GM18499 (cell line): ENCODE data around the gene ZBP1.
"Not testable (repeated sequence)": the region's sequence is repeated elsewhere in the genome, so short reads cannot be mapped to it uniquely, and the experiment has no call there.

Source experiments
- ATAC-seq: cut with Tn5 transposase; IDR thresholded peaks from one replicate; pipeline ENCODE4 v1.9.1; 2021; ENCODE audit warnings: moderate number of reproducible peaks; ENCODE audit not compliant: insufficient read depth, unreplicated experiment

Gene ZBP1

DNA sequence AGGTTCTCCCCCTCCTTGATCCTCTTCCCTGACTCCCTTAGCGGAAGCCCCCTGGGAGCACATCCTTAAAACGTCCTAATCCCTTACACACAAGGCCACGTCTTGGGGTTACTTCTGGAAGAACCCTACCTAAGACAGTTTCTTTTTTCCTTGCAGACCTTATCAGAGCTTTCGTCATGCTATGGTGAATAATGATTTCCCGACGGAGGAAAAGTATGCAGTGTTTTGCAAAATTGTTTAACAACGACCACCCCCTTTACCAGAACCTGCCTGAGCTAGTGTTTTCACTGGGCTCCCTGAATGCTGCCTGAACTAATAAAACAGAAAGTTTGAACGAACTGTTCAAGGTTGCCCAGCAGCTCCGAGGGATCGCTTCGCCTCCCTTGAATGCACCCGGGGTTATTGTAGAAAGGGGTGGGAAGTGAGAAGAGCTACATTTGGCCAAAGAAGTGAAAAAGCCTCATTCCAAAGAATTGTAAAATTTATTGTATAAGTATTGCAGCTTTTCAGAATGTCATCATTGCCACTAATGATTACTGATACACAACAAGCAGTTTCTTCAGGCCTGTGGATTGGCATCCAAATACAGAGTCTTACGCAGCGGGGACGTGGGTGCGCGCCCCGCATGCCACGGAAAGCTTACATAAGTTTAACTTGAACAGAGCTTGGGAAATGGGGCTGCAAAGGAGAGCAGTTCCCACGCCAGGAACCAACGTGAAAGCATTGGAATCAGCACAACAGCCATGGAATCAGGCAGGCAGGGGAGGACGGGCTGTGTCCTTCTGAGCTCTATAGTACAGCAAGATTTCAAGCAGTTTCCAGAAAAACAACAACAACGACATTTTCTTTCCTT is 27.9 kb upstream of the ZBP1 start:
- ATAC-seq = no peak

- no peak for ATAC-seq
Measured at GRCh38 chr20:57647006-57647932, 27.0 kb upstream of the ZBP1 start.

GRCh38 chr20:57638895-57639236 is 18.6 kb upstream of the ZBP1 start:
- no peak for ATAC-seq

DNA sequence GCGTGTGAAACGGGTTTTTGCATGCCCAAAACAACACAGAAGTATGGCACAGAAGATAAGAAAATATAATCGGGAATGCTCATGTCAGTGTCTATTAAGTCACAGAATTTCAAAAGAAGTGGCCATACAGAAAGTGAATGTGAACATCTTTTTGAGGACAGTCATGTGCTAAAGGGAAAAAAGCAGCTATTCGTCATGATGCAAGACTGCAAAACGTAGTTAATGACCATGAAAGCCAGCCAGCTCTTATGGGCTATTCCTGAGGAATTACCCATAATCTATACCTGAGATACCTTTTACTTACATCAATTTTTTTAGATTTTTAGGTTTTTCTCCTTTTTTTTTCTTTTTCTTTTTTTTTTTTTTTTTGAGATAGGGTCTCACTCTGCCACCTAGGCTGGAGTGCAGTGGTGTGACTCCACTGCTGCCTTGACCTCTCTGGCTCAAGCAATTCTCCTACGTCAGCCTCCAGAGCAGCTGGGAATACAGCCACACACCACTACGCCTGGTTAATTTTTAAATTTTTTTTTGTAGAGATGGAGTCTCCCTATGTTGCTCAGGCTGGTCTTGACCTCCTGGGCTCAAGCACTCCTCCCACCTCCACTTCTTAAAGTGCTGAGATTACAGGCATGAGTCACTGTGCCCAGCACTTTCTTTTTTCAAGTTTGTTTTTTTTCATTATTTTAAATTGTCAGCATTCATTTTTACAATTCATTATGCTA is 18.1 kb upstream of the ZBP1 start:
- no peak for ATAC-seq

- no peak for ATAC-seq
Measured at GRCh38 chr20:57633945-57634491, 13.8 kb upstream of the ZBP1 start.

DNA sequence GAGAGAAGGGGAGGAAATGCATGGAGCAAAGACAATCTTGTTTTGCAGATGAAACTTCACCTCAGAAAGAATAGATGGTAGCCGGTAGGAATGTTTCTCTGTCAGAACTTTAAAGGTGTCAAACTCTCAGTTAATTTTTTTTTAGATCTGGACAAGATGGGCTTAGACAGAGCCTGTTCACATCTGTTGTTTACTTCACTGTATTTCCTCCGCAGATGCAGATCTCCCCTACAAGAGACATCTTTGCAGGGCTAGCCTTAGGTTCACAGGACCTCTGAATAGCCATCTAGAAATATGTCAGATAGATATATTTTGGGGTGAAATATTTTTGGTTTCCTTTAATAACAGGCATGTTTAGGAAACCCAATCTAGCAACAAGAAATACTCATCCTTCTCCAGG is 12.1 kb upstream of the ZBP1 start:
- ATAC-seq = no peak

DNA sequence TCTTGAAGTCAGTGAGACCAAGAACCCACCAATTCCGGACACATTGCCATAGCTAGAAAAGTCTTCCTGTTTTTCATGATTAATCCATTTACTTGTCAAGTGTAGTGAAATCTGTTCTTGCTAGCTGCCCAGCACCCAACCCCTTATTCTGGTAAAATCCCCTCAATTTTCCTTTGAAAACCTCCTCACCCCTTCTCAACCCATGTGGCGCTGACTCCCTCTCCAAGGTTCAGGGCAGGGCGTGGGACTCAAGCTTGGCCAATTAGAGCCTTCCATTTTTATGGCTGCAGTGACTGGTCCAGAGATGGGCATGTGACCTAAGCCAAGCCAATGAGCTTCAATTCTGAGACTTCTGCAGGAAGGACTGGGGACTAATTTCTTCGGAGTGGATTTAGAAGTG is 9.8 kb upstream of the ZBP1 start:
- ATAC-seq = no peak

GRCh38 chr20:57629491-57629901 is 9.3 kb upstream of the ZBP1 start:
- not testable (repeated sequence) for ATAC-seq

GRCh38 chr20:57628962-57629308 is 8.7 kb upstream of the ZBP1 start:
- ATAC-seq = not testable (repeated sequence)

GRCh38 chr20:57628047-57628961 is 8.1 kb upstream of the ZBP1 start:
- ATAC-seq = no peak

DNA sequence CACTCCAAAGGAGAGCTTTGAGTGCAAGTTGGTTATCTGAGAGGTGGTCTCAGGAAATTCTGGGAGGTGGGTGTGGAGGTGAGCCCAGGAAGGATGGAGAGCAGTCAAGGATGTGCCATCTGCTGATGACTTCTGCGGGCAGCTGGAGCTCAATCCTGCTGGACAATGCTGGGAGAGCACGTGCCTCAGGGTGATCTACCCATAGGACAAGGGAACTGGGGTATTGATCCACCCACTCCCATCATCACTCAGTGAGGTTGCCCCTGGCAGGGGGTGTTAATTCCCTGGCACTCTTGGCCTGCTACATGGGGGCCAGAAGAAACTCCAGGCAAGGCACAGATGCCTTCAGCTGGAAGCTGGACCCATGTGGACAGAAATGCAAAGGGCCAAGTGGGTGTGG is 7.1 kb upstream of the ZBP1 start:
- no peak for ATAC-seq

- no peak for ATAC-seq
Measured at GRCh38 chr20:57625978-57626377, 5.8 kb upstream of the ZBP1 start.

DNA sequence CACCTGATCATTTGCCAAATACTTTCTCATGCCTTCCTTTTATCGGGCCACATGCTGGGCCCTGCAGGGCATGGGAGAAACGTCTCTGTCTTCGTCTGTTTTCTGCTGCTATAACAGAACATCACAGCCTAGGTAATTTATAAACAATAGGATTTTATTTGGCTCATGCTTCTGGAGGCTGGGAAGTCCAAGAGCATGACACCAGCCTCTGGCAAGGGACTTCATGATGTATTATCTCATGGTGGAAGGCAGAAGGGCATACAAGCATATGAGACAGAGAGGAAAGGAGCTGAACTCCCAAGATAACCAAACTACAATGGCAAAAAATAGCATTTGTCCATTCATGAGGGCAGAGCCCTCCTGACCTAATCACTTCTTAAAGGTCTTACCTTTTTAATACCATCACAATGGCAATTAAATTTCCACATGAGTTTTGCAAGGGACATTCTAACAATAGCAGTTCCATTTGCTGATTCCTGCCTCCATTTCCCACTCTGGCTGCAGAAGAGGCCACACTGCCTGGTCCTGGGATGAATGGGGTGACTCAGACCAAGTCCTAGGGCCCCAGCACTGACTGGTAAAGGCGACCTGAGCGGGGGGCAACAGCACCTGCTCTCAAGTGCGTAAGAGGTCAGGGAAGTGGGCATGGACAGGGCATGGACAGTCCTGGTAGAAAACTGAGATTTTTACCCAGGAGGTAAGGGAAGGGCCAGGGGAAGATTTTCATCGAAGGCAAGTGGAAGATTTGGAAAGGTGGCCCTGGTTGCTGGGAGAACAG is 5.1 kb upstream of the ZBP1 start:
- ATAC-seq = no peak

DNA sequence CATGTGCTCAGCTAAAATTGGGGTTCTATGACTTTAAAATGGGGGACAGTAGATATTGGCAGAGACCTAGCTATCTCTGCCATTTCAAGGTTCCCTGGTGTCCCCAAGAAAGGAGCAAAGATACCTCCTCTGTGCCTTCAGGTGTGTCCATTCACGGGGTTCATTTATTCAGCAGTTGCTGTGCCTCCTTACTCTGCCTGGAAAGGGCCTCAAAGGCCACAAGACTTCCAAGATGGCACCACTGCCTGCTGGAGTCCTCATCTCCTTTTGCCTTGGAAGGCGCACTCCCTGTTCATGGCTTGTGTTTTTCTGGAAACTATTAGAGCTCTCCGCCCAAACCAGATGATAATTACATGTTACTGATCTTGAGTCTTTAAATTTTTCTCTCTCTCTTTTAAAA is 3.9 kb upstream of the ZBP1 start:
- no peak for ATAC-seq

- no peak for ATAC-seq
Measured at GRCh38 chr20:57622579-57623381, 2.6 kb upstream of the ZBP1 start.

GRCh38 chr20:57622201-57622570 is 2.0 kb upstream of the ZBP1 start:
- ATAC-seq = no peak

- no peak for ATAC-seq
Measured at GRCh38 chr20:57621421-57622200, 1.4 kb upstream of the ZBP1 start.
